Activated T-cell treated with anti-CD3 and anti-CD28 coated beads, Interleukin-2, amount 50 U/mL, for 4 hours (primary cell): ENCODE measurements around the gene CASZ1. TPM values are rescaled to one million over a fixed set of nuclear protein-coding genes. Genes with fewer than 3 reads are reported as not detected.
A peak's percentile ranks its signal among the peaks of the same experiment; 100 is the strongest.

Experiments used
- ATAC-seq, 2 donors: fragments of 200-7000 bp; cut with Tn5 transposase; one replicate each; pipeline ENCODE4 v1.10.0; 2021
- DNase-seq: peaks from one replicate; pipeline ENCODE4 v3.0.0-alpha.2; 2020
- H3K27me3 Mint-ChIP-seq: one replicate; pipeline ENCODE4 v1.8.0; 2021; ENCODE audit warnings: low read depth, mixed read lengths
- H3K36me3 Mint-ChIP-seq: one replicate; pipeline ENCODE4 v1.8.0; 2022; ENCODE audit warnings: mixed read lengths; ENCODE audit not compliant: insufficient read depth
- H3K4me1 Mint-ChIP-seq: one replicate; pipeline ENCODE4 v1.8.0; 2021; ENCODE audit warnings: low read depth, mixed read lengths
- H3K4me3 Mint-ChIP-seq: one replicate; pipeline ENCODE4 v1.8.0; 2021; ENCODE audit warnings: mild to moderate bottlenecking, moderate library complexity, mixed read lengths
- H3K9me3 Mint-ChIP-seq: one replicate; pipeline ENCODE4 v1.8.0; 2021; ENCODE audit warnings: mixed read lengths
- total RNA-seq, 3 donors: library from RNA; stranded (reverse); gene quantifications; one replicate each; pipeline ENCODE4 v1.2.1, GENCODE V29; 2021

The CASZ1 gene
- total RNA-seq, 3 donors from 2014 or later: 6.9 to 11.2 (median 8.4) TPM

GRCh38 chr1:10730985-10731384 lies 65.5 kb downstream of the CASZ1 start:
- Mint-ChIP-seq H3K36me3 (no peaks in the 10 kb centered on the region), H3K9me3 (no peaks in the 10 kb centered on the region), H3K4me1 (peaks cover 2% of the 10 kb centered on the region), H3K4me3 (no peak overlapping the region), H3K27me3 (peaks cover 4% of the 10 kb centered on the region)
- no peak for DNase-seq
- peak; percentile 28 to 62 for ATAC-seq

- no peaks in the 10 kb centered on the region for H3K9me3 Mint-ChIP-seq
- DNase-seq: no peak
- H3K27me3 Mint-ChIP-seq: no peaks in the 10 kb centered on the region
- no peaks in the 10 kb centered on the region for H3K4me1 Mint-ChIP-seq
- no peaks in the 10 kb centered on the region for H3K36me3 Mint-ChIP-seq
- no peak for ATAC-seq
- H3K4me3 Mint-ChIP-seq: no peak overlapping the region
These were observed 67.6 kb downstream of the CASZ1 start for GRCh38 chr1:10728595-10729410.

GRCh38 chr1:10727751-10728232 lies 68.7 kb downstream of the CASZ1 start:
- H3K9me3 Mint-ChIP-seq: no peaks in the 10 kb centered on the region
- no peaks in the 10 kb centered on the region for H3K36me3 Mint-ChIP-seq
- DNase-seq (no peak), ATAC-seq (no peak)
- no peaks in the 10 kb centered on the region for H3K27me3 Mint-ChIP-seq
- H3K4me1 Mint-ChIP-seq: no peaks in the 10 kb centered on the region
- no peak overlapping the region for H3K4me3 Mint-ChIP-seq

GRCh38 chr1:10726355-10726754 lies 70.1 kb downstream of the CASZ1 start:
- ATAC-seq: no peak
- Mint-ChIP-seq H3K4me3 (no peak overlapping the region), H3K27me3 (no peaks in the 10 kb centered on the region), H3K9me3 (no peaks in the 10 kb centered on the region), H3K36me3 (no peaks in the 10 kb centered on the region), H3K4me1 (no peaks in the 10 kb centered on the region)
- no peak for DNase-seq

GRCh38 chr1:10724948-10725847 lies 71.2 kb downstream of the CASZ1 start:
- DNase-seq (no peak), ATAC-seq (no peak)
- H3K36me3 Mint-ChIP-seq: no peaks in the 10 kb centered on the region
- H3K4me3 Mint-ChIP-seq: no peak overlapping the region
- H3K9me3 Mint-ChIP-seq: no peaks in the 10 kb centered on the region
- H3K27me3 Mint-ChIP-seq: no peaks in the 10 kb centered on the region
- H3K4me1 Mint-ChIP-seq: no peaks in the 10 kb centered on the region

GRCh38 chr1:10724511-10724910 lies 71.9 kb downstream of the CASZ1 start:
- DNase-seq: no peak
- H3K4me3 Mint-ChIP-seq: no peak overlapping the region
- no peaks in the 10 kb centered on the region for H3K36me3 Mint-ChIP-seq
- H3K9me3 Mint-ChIP-seq: no peaks in the 10 kb centered on the region
- no peaks in the 10 kb centered on the region for H3K27me3 Mint-ChIP-seq
- no peak for ATAC-seq
- no peaks in the 10 kb centered on the region for H3K4me1 Mint-ChIP-seq

- Mint-ChIP-seq H3K4me3 (no peak overlapping the region), H3K27me3 (no peaks in the 10 kb centered on the region), H3K9me3 (no peaks in the 10 kb centered on the region), H3K4me1 (no peaks in the 10 kb centered on the region), H3K36me3 (no peaks in the 10 kb centered on the region)
- DNase-seq: no peak
- ATAC-seq: no peak
These were observed 72.4 kb downstream of the CASZ1 start for GRCh38 chr1:10724052-10724494.

- no peaks in the 10 kb centered on the region for H3K36me3 Mint-ChIP-seq
- peaks cover under 1% of the 10 kb centered on the region for H3K27me3 Mint-ChIP-seq
- H3K4me3 Mint-ChIP-seq: no peak overlapping the region
- DNase-seq: no peak
- ATAC-seq: no peak
- no peaks in the 10 kb centered on the region for H3K9me3 Mint-ChIP-seq
- no peaks in the 10 kb centered on the region for H3K4me1 Mint-ChIP-seq
These were observed 73.1 kb downstream of the CASZ1 start for GRCh38 chr1:10723317-10723716.

GRCh38 chr1:10722803-10723202 lies 73.6 kb downstream of the CASZ1 start:
- Mint-ChIP-seq H3K36me3 (no peaks in the 10 kb centered on the region), H3K4me3 (no peak overlapping the region), H3K9me3 (no peaks in the 10 kb centered on the region), H3K27me3 (peaks cover 2% of the 10 kb centered on the region), H3K4me1 (no peaks in the 10 kb centered on the region)
- no peak for DNase-seq
- ATAC-seq: no peak

- Mint-ChIP-seq H3K36me3 (no peaks in the 10 kb centered on the region), H3K27me3 (peaks cover 2% of the 10 kb centered on the region), H3K4me3 (no peak overlapping the region), H3K4me1 (no peaks in the 10 kb centered on the region), H3K9me3 (no peaks in the 10 kb centered on the region)
- DNase-seq (no peak), ATAC-seq (no peak)
These were observed 74.8 kb downstream of the CASZ1 start for GRCh38 chr1:10721381-10722321.

GRCh38 chr1:10720635-10721034 lies 75.8 kb downstream of the CASZ1 start:
- Mint-ChIP-seq H3K4me1 (no peaks in the 10 kb centered on the region), H3K36me3 (no peaks in the 10 kb centered on the region), H3K27me3 (peaks cover 6% of the 10 kb centered on the region), H3K9me3 (no peaks in the 10 kb centered on the region), H3K4me3 (no peak overlapping the region)
- no peak for DNase-seq
- no peak for ATAC-seq

- H3K4me3 Mint-ChIP-seq: no peak overlapping the region
These were observed 78.4 kb downstream of the CASZ1 start for GRCh38 chr1:10718083-10718415.

GRCh38 chr1:10717296-10718082 lies 79.0 kb downstream of the CASZ1 start:
- Mint-ChIP-seq H3K36me3 (no peaks in the 10 kb centered on the region), H3K4me3 (no peak overlapping the region), H3K4me1 (no peaks in the 10 kb centered on the region), H3K9me3 (no peaks in the 10 kb centered on the region), H3K27me3 (peaks cover 6% of the 10 kb centered on the region)
- ATAC-seq: no peak
- no peak for DNase-seq

More at GRCh38 chr1:10718083-10718415, 78.4 kb downstream of the CASZ1 start:
- H3K9me3 Mint-ChIP-seq: no peaks in the 10 kb centered on the region
- no peaks in the 10 kb centered on the region for H3K36me3 Mint-ChIP-seq
- ATAC-seq (no peak), DNase-seq (no peak)
- H3K27me3 Mint-ChIP-seq: peaks cover 6% of the 10 kb centered on the region
- no peaks in the 10 kb centered on the region for H3K4me1 Mint-ChIP-seq
